PFSK-1 (cell line): ENCODE data around the gene NRCAM.

Source experiments
- POLR2AphosphoS5 ChIP-seq: IDR thresholded peaks from 2 replicates; pipeline ENCODE4 v1.6.1; 2012; ENCODE audit warnings: low read depth, mild to moderate bottlenecking, control low read depth, low read length, moderate library complexity
- TAF1 ChIP-seq: IDR thresholded peaks from 2 replicates; pipeline ENCODE4 v1.6.1; 2012; ENCODE audit warnings: low read length, control low read depth, borderline replicate concordance; ENCODE audit not compliant: insufficient read depth
- TF ChIP-seq, protein P1 (sequence below), 2 experiments: IDR thresholded peaks; 2 replicates each; pipeline versions ENCODE4 v1.6.1 to v1.8.0; 2011 to 2012; ENCODE audit warnings: low read depth in 2 of 2, low read length in 2 of 2, control low read depth in 1 of 2, inconsistent platforms in 1 of 2, mild to moderate bottlenecking in 1 of 2, moderate library complexity in 1 of 2; ENCODE audit not compliant: insufficient read depth in 1 of 2

- TF ChIP-seq TAF1 (no peak), POLR2AphosphoS5 (no peak)
- TF ChIP-seq, protein P1, sequence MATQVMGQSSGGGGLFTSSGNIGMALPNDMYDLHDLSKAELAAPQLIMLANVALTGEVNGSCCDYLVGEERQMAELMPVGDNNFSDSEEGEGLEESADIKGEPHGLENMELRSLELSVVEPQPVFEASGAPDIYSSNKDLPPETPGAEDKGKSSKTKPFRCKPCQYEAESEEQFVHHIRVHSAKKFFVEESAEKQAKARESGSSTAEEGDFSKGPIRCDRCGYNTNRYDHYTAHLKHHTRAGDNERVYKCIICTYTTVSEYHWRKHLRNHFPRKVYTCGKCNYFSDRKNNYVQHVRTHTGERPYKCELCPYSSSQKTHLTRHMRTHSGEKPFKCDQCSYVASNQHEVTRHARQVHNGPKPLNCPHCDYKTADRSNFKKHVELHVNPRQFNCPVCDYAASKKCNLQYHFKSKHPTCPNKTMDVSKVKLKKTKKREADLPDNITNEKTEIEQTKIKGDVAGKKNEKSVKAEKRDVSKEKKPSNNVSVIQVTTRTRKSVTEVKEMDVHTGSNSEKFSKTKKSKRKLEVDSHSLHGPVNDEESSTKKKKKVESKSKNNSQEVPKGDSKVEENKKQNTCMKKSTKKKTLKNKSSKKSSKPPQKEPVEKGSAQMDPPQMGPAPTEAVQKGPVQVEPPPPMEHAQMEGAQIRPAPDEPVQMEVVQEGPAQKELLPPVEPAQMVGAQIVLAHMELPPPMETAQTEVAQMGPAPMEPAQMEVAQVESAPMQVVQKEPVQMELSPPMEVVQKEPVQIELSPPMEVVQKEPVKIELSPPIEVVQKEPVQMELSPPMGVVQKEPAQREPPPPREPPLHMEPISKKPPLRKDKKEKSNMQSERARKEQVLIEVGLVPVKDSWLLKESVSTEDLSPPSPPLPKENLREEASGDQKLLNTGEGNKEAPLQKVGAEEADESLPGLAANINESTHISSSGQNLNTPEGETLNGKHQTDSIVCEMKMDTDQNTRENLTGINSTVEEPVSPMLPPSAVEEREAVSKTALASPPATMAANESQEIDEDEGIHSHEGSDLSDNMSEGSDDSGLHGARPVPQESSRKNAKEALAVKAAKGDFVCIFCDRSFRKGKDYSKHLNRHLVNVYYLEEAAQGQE (IDR thresholded peaks at IDR 0.05; ENCODE audit: insufficient read depth in 1 of 2, low read depth in 2 of 2, low read length in 2 of 2): no peak
Observed at GRCh38 chr7:108249453-108249852, 206.8 kb downstream of the NRCAM start.
